ENCODE results near the gene SRI. TPM values are rescaled to one million over a fixed set of nuclear protein-coding genes. Genes with fewer than 3 reads are reported as not detected.

The SRI gene
- total RNA-seq, 1 donor from 2014 or later: 120 TPM

- Mint-ChIP-seq H3K4me3 (no peak overlapping the region), H3K27ac (no peak overlapping the region), H3K9me3 (peaks cover 8% of the 10 kb centered on the region), H3K4me1 (ENCODE audit: unreplicated experiment) (no peaks in the 10 kb centered on the region), H3K36me3 (peaks cover 17% of the 10 kb centered on the region), H3K27me3 (no peaks in the 10 kb centered on the region)
- no peak for TF ChIP-seq CTCF (conservative IDR thresholded peaks at IDR 0.05)
- no peak for DNase-seq (ENCODE audit: extremely low spot score, unreplicated experiment)
These were observed 64.1 kb downstream of the SRI start for GRCh38 chr7:88155756-88156155.

Other genes starting within 250 kb of the SRI start
- 1.2 and 1.6 TPM in 2 replicates for gene STEAP4, start 86.9 kb upstream of the SRI start, total RNA-seq (ENCODE audit: low replicate concordance)

All from type B pancreatic cell (in vitro differentiated cells).